SW480 (cell line): Measurements from ENCODE around the gene FOXP4.

Experiments used
- DNase-seq: peaks from one replicate; pipeline ENCODE4 v3.0.0-alpha.2; 2016; ENCODE audit warnings: low spot score

The FOXP4 gene

GRCh38 chr6:41565701-41566100 lies 19.5 kb downstream of the FOXP4 start:
- no peak for DNase-seq

GRCh38 chr6:41566961-41567360 lies 20.8 kb downstream of the FOXP4 start:
- no peak for DNase-seq

- no peak for DNase-seq
Observed at GRCh38 chr6:41567684-41568083, 21.5 kb downstream of the FOXP4 start.

GRCh38 chr6:41568202-41568584 lies 22.0 kb downstream of the FOXP4 start:
- DNase-seq: no peak

GRCh38 chr6:41568585-41569384 lies 22.6 kb downstream of the FOXP4 start:
- no peak for DNase-seq

- no peak for DNase-seq
Observed at GRCh38 chr6:41570259-41570615, 24.1 kb downstream of the FOXP4 start.

GRCh38 chr6:41571021-41571780 lies 25.0 kb downstream of the FOXP4 start:
- DNase-seq: no peak

- DNase-seq: no peak
Observed at GRCh38 chr6:41572613-41573012, 26.4 kb downstream of the FOXP4 start.

- DNase-seq: no peak
Observed at GRCh38 chr6:41573276-41573675, 27.1 kb downstream of the FOXP4 start.

GRCh38 chr6:41573985-41574384 lies 27.8 kb downstream of the FOXP4 start:
- no peak for DNase-seq

GRCh38 chr6:41575598-41575997 lies 29.4 kb downstream of the FOXP4 start:
- no peak for DNase-seq

GRCh38 chr6:41576667-41577066 lies 30.5 kb downstream of the FOXP4 start:
- no peak for DNase-seq

GRCh38 chr6:41577356-41578216 lies 31.4 kb downstream of the FOXP4 start:
- DNase-seq: no peak

GRCh38 chr6:41578217-41579087 lies 32.3 kb downstream of the FOXP4 start:
- DNase-seq: no peak

- DNase-seq: no peak
Observed at GRCh38 chr6:41579088-41579610, 33.0 kb downstream of the FOXP4 start.

- DNase-seq: no peak
Observed at GRCh38 chr6:41580690-41581089, 34.5 kb downstream of the FOXP4 start.

GRCh38 chr6:41581381-41581991 lies 35.3 kb downstream of the FOXP4 start:
- no peak for DNase-seq

- DNase-seq: no peak
Observed at GRCh38 chr6:41582540-41582939, 36.4 kb downstream of the FOXP4 start.

GRCh38 chr6:41583565-41583964 lies 37.4 kb downstream of the FOXP4 start:
- DNase-seq: no peak

- no peak for DNase-seq
Observed at GRCh38 chr6:41584205-41584604, 38.0 kb downstream of the FOXP4 start.

- no peak for DNase-seq
Observed at GRCh38 chr6:41584668-41585205, 38.6 kb downstream of the FOXP4 start.
